ENCODE measurements around the gene MYH1. TPM values are rescaled to one million over a fixed set of nuclear protein-coding genes. Genes with fewer than 3 reads are reported as not detected.

Gene MYH1
- total and polyA plus RNA-seq, 2 of the 13 experiments (the other 11 are each of a cell fraction or from before 2014, with no cell fraction given) = 0.01 TPM; not detected in 1

DNA sequence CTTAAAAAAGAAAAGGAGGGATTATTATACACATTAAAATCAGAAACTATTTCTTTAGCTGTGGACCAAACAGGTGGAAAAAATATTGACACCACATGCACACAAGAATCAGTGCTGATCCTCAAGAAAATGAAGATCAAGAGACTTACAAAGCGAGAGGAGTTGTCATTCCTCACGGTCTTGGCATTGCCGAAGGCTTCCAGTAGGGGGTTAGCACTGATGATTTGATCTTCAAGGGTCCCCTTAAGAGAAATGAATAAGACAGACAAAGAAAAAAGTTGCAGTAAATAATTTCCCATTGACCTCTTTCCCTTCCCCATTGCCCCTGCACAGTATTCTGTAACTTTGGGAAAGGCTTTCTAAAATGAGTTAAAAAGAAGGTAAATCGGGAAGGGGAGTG lies 54.9 kb downstream of the MYH1 start (continued):
- TF ChIP-seq, protein P1, sequence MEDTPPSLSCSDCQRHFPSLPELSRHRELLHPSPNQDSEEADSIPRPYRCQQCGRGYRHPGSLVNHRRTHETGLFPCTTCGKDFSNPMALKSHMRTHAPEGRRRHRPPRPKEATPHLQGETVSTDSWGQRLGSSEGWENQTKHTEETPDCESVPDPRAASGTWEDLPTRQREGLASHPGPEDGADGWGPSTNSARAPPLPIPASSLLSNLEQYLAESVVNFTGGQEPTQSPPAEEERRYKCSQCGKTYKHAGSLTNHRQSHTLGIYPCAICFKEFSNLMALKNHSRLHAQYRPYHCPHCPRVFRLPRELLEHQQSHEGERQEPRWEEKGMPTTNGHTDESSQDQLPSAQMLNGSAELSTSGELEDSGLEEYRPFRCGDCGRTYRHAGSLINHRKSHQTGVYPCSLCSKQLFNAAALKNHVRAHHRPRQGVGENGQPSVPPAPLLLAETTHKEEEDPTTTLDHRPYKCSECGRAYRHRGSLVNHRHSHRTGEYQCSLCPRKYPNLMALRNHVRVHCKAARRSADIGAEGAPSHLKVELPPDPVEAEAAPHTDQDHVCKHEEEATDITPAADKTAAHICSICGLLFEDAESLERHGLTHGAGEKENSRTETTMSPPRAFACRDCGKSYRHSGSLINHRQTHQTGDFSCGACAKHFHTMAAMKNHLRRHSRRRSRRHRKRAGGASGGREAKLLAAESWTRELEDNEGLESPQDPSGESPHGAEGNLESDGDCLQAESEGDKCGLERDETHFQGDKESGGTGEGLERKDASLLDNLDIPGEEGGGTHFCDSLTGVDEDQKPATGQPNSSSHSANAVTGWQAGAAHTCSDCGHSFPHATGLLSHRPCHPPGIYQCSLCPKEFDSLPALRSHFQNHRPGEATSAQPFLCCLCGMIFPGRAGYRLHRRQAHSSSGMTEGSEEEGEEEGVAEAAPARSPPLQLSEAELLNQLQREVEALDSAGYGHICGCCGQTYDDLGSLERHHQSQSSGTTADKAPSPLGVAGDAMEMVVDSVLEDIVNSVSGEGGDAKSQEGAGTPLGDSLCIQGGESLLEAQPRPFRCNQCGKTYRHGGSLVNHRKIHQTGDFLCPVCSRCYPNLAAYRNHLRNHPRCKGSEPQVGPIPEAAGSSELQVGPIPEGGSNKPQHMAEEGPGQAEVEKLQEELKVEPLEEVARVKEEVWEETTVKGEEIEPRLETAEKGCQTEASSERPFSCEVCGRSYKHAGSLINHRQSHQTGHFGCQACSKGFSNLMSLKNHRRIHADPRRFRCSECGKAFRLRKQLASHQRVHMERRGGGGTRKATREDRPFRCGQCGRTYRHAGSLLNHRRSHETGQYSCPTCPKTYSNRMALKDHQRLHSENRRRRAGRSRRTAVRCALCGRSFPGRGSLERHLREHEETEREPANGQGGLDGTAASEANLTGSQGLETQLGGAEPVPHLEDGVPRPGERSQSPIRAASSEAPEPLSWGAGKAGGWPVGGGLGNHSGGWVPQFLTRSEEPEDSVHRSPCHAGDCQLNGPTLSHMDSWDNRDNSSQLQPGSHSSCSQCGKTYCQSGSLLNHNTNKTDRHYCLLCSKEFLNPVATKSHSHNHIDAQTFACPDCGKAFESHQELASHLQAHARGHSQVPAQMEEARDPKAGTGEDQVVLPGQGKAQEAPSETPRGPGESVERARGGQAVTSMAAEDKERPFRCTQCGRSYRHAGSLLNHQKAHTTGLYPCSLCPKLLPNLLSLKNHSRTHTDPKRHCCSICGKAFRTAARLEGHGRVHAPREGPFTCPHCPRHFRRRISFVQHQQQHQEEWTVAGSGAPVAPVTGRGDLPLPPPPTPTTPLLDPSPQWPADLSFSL (CRISPR knock-in tag; IDR thresholded peaks at IDR 0.05) = no peak
- TF ChIP-seq MEF2D (CRISPR knock-in tag; IDR thresholded peaks at IDR 0.05) = no peak

DNA sequence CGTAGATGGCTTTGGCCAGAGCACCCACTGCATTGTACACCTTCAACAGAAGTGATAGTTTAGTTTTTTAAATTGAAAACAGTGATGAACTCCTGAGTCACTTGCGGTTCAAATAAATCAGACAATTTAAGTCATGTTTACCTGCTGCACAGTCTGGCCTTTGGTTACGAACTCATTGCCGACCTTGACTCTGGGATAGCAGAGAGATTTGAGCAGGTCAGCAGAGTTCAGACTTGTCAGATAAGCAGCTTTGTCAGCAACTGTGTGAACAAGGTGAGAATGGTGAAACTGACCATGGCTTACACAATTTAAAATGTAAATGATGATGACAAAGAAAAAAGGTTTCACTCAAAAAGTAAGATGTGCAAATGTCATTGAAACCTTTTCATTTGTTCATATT lies 58.3 kb downstream of the MYH1 start:
- ChIA-PET CTCF (ENCODE audit: low intra/inter-chr PET ratio, low total read pairs) (no interaction called here), POLR2A (interaction anchor here (1.4 kb wide), 1 partner anchor 12 kb away, joined by 4 read pairs; no protein-coding TSS in a partner anchor)
- Histone ChIP-seq H4K20me1 (ENCODE audit: insufficient read depth, low read length) (no peaks in the 10 kb centered on the region), H3K79me2 (ENCODE audit: insufficient read depth, low read length) (no peaks in the 10 kb centered on the region), H3K36me3 (replicated peaks in 1 of 2; ENCODE audit: control insufficient read depth in 1 of 2, insufficient read depth in 2 of 2, low read length in 2 of 2) (no peaks in the 10 kb centered on the region), H3K27me3 (ENCODE audit: control insufficient read depth in 1 of 2, insufficient read depth in 2 of 2, low read length in 2 of 2) (peaks cover 0 to 12% of the 10 kb centered on the region in 2 experiments; a peak in 1 of 5 replicates), H3K4me2 (ENCODE audit: low read depth, low read length) (no peak overlapping the region), H3K9me3 (ENCODE audit: low read length) (no peaks in the 10 kb centered on the region), H3K27ac (ENCODE audit: extremely low read length, insufficient read depth, low read length) (no peak overlapping the region), H3K4me1 (ENCODE audit: insufficient read depth, low read length) (peaks cover 17% of the 10 kb centered on the region), H3K9ac (ENCODE audit: insufficient read depth, low read depth, low read length) (no peak overlapping the region), H3K4me3 (replicated peaks in 1 of 3; ENCODE audit: insufficient read depth in 1 of 3, low read depth in 2 of 3, low read length in 3 of 3) (no peak overlapping the region), H2AFZ (ENCODE audit: low read length) (no peak overlapping the region)
- ATAC-seq (peak; percentile 80), FAIRE-seq (peak; percentile 39), DNase-seq (ENCODE audit: low spot score) (peak; percentile 67)
- WGBS (ENCODE audit: low lambda C conversion rate) = 12% methylated on average over 4 of the region's 4 CpGs
- no TSS peak for BruUV-seq (replicated peaks)
- intact Hi-C loops (cut with micrococcal nuclease; ENCODE audit: unreplicated experiment) = no loop called here
- in situ Hi-C loops (cut with HindIII; ENCODE audit: extremely low pct_ligation_motif_present, low pct_unique_long_range_greater_than_20kb) = no loop called here
- TF ChIP-seq MAFK (conservative IDR thresholded peaks at IDR 0.05 in 1 of 2, IDR thresholded peaks at IDR 0.05 in 1 of 2; ENCODE audit: low read length in 2 of 2) (peak; percentile 69 to 80), NFE2 (CRISPR knock-in tag; IDR thresholded peaks at IDR 0.05) (no peak), NR2F1 (CRISPR knock-in tag; IDR thresholded peaks at IDR 0.05) (peak; percentile 57 to 64; a peak in 2 of 4 replicates), POLR2AphosphoS5 (IDR thresholded peaks at IDR 0.05; ENCODE audit: low read depth, low read length) (no peak), EED (CRISPR knock-in tag; IDR thresholded peaks at IDR 0.05) (no peak), RXRA (CRISPR knock-in tag; IDR thresholded peaks at IDR 0.05) (peak; percentile 79; the same call in 1 of the 2 replicates), KDM5A (IDR thresholded peaks at IDR 0.05; ENCODE audit: borderline replicate concordance, low read length) (no peak), TBL1XR1 (IDR thresholded peaks at IDR 0.05; ENCODE audit: borderline replicate concordance, low read length, partially characterized antibody) (peak; percentile 71), ZNF556 (CRISPR knock-in tag; IDR thresholded peaks at IDR 0.05; ENCODE audit: borderline replicate concordance) (no peak), GATAD2A (CRISPR knock-in tag; IDR thresholded peaks at IDR 0.05) (0 out of 2 replicates have a peak, but pooled peaks have one; percentile 10)
- TF ChIP-seq, protein P2, sequence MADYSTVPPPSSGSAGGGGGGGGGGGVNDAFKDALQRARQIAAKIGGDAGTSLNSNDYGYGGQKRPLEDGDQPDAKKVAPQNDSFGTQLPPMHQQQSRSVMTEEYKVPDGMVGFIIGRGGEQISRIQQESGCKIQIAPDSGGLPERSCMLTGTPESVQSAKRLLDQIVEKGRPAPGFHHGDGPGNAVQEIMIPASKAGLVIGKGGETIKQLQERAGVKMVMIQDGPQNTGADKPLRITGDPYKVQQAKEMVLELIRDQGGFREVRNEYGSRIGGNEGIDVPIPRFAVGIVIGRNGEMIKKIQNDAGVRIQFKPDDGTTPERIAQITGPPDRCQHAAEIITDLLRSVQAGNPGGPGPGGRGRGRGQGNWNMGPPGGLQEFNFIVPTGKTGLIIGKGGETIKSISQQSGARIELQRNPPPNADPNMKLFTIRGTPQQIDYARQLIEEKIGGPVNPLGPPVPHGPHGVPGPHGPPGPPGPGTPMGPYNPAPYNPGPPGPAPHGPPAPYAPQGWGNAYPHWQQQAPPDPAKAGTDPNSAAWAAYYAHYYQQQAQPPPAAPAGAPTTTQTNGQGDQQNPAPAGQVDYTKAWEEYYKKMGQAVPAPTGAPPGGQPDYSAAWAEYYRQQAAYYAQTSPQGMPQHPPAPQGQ (CRISPR knock-in tag; IDR thresholded peaks at IDR 0.05; ENCODE audit: borderline replicate concordance) = no peak
- TF ChIP-seq, protein P3, sequence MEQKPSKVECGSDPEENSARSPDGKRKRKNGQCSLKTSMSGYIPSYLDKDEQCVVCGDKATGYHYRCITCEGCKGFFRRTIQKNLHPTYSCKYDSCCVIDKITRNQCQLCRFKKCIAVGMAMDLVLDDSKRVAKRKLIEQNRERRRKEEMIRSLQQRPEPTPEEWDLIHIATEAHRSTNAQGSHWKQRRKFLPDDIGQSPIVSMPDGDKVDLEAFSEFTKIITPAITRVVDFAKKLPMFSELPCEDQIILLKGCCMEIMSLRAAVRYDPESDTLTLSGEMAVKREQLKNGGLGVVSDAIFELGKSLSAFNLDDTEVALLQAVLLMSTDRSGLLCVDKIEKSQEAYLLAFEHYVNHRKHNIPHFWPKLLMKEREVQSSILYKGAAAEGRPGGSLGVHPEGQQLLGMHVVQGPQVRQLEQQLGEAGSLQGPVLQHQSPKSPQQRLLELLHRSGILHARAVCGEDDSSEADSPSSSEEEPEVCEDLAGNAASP (CRISPR knock-in tag; IDR thresholded peaks at IDR 0.05; ENCODE audit: borderline replicate concordance) = peak; percentile 40; the same call in 1 of the 2 replicates
